Measurements from ENCODE around the gene RGS12. TPM values are rescaled to one million over a fixed set of nuclear protein-coding genes. Genes with fewer than 3 reads are reported as not detected.

Gene RGS12
- total RNA-seq, 4 donors from 2014 or later: 3.5 to 63.8 (median 40.1) TPM

DNA sequence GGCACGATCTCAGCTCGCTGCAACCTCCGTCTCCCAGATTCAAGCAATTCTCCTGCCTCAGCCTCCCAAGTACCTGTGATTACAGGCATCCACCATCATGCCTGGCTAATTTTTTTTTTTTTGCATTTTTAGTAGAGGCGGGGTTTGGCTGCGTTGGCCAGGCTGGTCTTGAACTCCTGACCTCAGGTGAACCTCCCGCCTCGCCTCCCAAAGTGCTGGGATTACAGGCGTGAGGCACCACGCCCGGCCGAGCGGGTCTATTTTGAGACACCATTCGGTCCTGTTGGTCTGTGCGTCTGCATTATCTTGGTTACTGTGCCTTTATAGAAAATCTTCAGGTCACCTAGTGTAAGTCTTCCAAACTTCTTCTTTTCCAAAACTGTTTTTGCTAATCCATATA lies 21.7 kb upstream of the RGS12 start:
- Histone ChIP-seq H3K4me3 (no peak overlapping the region), H3K27ac (no peak overlapping the region), H3K9me3 (no peaks in the 10 kb centered on the region), H3K4me1 (no peaks in the 10 kb centered on the region), H3K36me3 (no peaks in the 10 kb centered on the region), H3K27me3 (no peaks in the 10 kb centered on the region)
- TF ChIP-seq POLR2A (IDR thresholded peaks at IDR 0.05): no peak
- TF ChIP-seq, protein P1, sequence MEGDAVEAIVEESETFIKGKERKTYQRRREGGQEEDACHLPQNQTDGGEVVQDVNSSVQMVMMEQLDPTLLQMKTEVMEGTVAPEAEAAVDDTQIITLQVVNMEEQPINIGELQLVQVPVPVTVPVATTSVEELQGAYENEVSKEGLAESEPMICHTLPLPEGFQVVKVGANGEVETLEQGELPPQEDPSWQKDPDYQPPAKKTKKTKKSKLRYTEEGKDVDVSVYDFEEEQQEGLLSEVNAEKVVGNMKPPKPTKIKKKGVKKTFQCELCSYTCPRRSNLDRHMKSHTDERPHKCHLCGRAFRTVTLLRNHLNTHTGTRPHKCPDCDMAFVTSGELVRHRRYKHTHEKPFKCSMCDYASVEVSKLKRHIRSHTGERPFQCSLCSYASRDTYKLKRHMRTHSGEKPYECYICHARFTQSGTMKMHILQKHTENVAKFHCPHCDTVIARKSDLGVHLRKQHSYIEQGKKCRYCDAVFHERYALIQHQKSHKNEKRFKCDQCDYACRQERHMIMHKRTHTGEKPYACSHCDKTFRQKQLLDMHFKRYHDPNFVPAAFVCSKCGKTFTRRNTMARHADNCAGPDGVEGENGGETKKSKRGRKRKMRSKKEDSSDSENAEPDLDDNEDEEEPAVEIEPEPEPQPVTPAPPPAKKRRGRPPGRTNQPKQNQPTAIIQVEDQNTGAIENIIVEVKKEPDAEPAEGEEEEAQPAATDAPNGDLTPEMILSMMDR (IDR thresholded peaks at IDR 0.05): no peak
- DNase-seq: no peak
- intact Hi-C loops (cut with DNase I; ENCODE audit: low total_unique reads): no loop called here

DNA sequence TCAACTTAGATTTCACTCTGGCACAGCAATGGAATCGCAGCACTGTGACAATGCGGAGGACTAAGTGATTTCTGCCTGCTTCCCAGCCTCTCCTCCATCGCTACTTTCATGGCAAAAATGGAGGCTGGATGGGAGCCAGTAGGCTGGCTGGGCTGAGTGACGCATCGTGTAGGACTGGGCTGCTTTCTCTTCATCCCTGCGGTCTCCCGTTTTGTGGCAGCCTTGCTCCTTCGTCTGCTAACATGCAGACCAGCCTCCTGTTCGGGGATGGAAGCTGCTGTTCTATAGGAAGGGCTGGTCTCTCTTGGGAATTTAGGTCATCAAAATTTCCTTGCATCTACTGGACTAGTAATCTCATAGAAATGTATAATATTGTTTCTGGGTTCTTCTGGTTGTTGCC lies 15.8 kb upstream of the RGS12 start:
- DNase-seq: no peak
- Histone ChIP-seq H3K4me3 (no peak overlapping the region), H3K27ac (no peak overlapping the region), H3K36me3 (no peaks in the 10 kb centered on the region), H3K27me3 (no peaks in the 10 kb centered on the region), H3K4me1 (no peaks in the 10 kb centered on the region), H3K9me3 (no peaks in the 10 kb centered on the region)
- TF ChIP-seq, protein P1 (IDR thresholded peaks at IDR 0.05): no peak
- TF ChIP-seq POLR2A (IDR thresholded peaks at IDR 0.05): no peak
- intact Hi-C loops (cut with DNase I; ENCODE audit: low total_unique reads): no loop called here

DNA sequence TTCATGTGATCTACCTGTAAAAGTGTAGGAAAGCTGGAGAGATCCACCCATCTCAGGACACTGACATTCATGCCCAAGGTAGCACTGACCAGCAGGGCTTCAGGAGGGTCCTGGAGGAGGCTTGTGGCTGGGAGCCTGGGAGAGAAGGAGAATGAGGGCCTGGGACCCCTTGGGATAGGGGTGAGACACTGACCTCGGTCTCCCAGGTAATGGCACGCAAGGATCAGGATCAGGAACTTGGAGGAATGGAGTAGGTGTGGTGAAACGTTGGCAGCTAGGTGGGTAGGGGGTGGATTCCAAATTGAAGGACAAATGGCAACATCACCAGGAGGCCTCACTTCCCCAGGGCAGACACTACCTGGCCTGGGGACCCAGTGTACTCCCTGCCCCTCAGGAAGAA lies 12.4 kb upstream of the RGS12 start:
- Histone ChIP-seq H3K36me3 (no peaks in the 10 kb centered on the region), H3K27ac (no peak overlapping the region), H3K9me3 (no peaks in the 10 kb centered on the region), H3K4me1 (no peaks in the 10 kb centered on the region), H3K4me3 (no peak overlapping the region), H3K27me3 (no peaks in the 10 kb centered on the region)
- intact Hi-C loops (cut with DNase I; ENCODE audit: low total_unique reads): no loop called here
- no peak for TF ChIP-seq POLR2A (IDR thresholded peaks at IDR 0.05)
- TF ChIP-seq, protein P1 (IDR thresholded peaks at IDR 0.05): no peak
- DNase-seq: no peak

DNA sequence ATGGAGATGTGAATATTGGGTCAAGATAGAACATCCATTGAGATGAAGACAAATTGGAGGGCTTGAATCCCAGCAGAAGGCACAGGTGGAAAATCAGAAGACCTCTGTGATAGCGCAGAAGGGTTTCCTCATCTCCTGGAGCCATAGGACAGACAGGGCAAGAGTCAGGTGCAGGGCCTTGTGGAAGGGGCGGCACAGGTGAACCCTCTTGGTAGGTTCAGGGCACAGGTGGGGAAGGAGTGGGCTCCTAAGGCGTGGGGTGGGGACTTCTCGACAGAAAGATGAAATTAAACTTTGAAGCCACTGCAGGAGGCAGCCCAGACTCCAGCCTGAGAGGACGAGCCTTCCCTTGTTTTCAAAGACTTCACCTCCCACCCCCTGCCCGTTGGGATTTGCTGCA lies 9.3 kb upstream of the RGS12 start:
- Histone ChIP-seq H3K9me3 (no peaks in the 10 kb centered on the region), H3K27me3 (no peaks in the 10 kb centered on the region), H3K27ac (no peak overlapping the region), H3K4me1 (no peaks in the 10 kb centered on the region), H3K4me3 (no peak overlapping the region), H3K36me3 (no peaks in the 10 kb centered on the region)
- no peak for DNase-seq
- intact Hi-C loops (cut with DNase I; ENCODE audit: low total_unique reads): no loop called here
- TF ChIP-seq, protein P1 (IDR thresholded peaks at IDR 0.05): no peak
- TF ChIP-seq POLR2A (IDR thresholded peaks at IDR 0.05): no peak

DNA sequence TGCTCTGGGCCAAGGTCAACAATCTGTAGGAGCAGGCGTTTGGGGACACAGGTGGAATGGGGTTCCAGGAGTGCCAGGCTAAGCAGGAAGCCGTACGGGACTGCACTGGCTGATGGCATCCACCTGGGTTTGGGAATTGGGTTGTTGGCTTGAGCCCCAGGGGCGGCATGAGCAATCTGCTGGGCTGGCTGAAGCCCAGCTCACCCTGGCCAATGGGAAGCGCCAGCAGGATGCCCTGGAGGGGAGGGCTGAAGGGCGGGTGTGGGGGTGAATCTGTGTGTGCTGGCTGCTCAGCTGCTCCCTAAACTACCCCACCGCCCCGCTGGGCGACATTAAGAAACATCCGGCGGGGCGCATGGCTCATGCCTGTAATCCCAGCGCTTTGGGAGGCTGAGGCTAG lies 8.9 kb upstream of the RGS12 start:
- TF ChIP-seq, protein P1 (IDR thresholded peaks at IDR 0.05): no peak
- no peak for TF ChIP-seq POLR2A (IDR thresholded peaks at IDR 0.05)
- H3K4me3 ChIP-seq: no peak overlapping the region
- H3K4me1 ChIP-seq: no peaks in the 10 kb centered on the region
- intact Hi-C loops (cut with DNase I; ENCODE audit: low total_unique reads): no loop called here
- H3K9me3 ChIP-seq: no peaks in the 10 kb centered on the region
- DNase-seq: no peak
- H3K27ac ChIP-seq: no peak overlapping the region
- H3K27me3 ChIP-seq: no peaks in the 10 kb centered on the region
- no peaks in the 10 kb centered on the region for H3K36me3 ChIP-seq
